C4-2B (cell line): Measurements from ENCODE around the gene IQSEC1.

ENCODE experiments used
- H3K27ac ChIP-seq: fragments of 450-650 bp; 2 replicates; pipeline ENCODE4 v1.5.1; 2017
- CTCF ChIP-seq: fragments of 450-650 bp; conservative IDR thresholded peaks from 2 replicates; pipeline ENCODE4 v1.5.1; 2017; ENCODE audit warnings: mild to moderate bottlenecking
- ZFX ChIP-seq: fragments of 450-650 bp; IDR thresholded peaks from 2 replicates; pipeline ENCODE4 v1.6.1; 2017

Gene IQSEC1

GRCh38 chr3:13075986-13076654 is 2.9 kb upstream of the IQSEC1 start:
- H3K27ac ChIP-seq: no peak overlapping the region

DNA sequence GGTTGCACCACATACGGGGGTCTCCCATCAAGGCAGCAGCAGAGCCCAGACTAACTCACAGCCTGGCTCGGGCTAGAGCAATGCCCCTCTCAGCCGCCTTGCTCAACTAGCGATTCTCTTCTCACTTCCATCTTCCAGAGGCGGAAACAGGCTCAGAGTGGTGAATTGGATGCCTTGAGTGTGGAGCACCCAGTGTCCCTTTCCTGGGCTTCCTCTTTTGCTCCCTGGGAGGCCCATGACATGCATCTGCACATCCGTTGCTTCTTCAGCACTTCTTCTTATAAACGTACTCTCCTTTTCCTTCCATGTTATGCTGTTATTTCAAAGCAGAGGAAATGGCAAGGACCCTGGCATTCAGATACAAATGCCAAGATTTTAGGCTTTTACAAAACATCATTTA is 2.1 kb upstream of the IQSEC1 start:
- H3K27ac ChIP-seq: no peak overlapping the region
- TF ChIP-seq ZFX (no peak), CTCF (no peak)

More at GRCh38 chr3:13075986-13076654, 2.9 kb upstream of the IQSEC1 start:
- TF ChIP-seq ZFX (no peak), CTCF (no peak)

- TF ChIP-seq ZFX (no peak), CTCF (no peak)
- no peak overlapping the region for H3K27ac ChIP-seq
These were observed 762 bp upstream of the IQSEC1 start for GRCh38 chr3:13074006-13074375.

DNA sequence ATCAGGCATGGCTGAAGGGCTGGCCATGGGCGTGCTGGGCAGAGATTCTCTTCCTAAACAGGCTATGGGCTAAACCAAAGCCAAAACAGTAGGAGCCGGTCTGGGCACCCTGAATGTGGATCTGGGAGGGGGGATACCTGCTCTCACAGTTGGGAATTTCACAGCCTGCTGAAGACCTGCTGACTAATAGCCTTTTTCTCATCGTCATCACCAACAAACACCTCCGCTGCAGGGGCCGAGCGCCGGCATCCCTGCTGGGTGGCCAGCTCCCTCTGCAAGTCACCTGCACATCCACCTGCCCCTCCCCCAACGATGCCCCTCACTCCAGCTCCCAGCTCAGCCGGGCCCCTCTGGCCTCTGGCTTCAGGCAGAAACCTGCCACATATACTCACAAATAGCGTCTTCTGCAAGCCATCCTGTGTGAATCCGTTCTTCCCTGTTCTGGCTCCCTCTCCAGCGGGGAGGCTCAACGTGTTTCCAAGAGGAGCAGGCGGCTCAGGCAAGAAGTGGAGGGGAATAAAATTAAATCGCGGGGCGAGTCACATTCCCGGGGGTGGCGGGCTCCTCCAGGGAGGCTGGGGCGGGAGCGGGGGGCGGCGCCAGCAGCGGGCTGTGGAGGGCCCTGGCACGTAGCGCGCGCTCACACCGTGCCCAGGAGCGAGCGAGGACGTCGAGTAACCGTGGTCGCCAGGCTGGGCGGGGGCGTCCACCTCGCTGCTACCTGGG is 466 bp downstream of the IQSEC1 start:
- H3K27ac ChIP-seq: no peak overlapping the region
- TF ChIP-seq CTCF: no peak
- TF ChIP-seq ZFX: no peak

GRCh38 chr3:13072239-13072599 is 1.0 kb downstream of the IQSEC1 start:
- TF ChIP-seq ZFX: no peak
- TF ChIP-seq CTCF: no peak
- H3K27ac ChIP-seq: no peak overlapping the region

DNA sequence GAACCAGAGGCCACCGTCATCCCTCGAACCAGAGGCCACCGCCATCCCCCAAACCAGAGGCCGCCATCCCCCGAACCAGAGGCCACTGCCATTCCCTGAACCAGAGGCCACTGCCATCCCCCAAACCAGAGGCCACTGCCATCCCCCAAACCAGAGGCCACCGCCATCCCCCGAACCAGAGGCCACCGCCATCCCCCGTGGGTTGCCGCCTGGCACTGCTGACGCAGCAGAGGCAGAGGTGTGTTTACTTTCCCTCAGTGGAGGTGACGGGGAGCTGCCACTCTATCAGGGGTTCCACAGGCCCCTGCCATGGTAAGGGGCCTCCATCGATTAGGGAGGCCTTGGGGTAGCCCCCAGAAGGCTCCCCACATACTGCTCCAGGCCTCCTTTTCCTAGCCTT is 1.5 kb downstream of the IQSEC1 start:
- TF ChIP-seq CTCF: no peak
- no peak for TF ChIP-seq ZFX
- H3K27ac ChIP-seq: no peak overlapping the region

DNA sequence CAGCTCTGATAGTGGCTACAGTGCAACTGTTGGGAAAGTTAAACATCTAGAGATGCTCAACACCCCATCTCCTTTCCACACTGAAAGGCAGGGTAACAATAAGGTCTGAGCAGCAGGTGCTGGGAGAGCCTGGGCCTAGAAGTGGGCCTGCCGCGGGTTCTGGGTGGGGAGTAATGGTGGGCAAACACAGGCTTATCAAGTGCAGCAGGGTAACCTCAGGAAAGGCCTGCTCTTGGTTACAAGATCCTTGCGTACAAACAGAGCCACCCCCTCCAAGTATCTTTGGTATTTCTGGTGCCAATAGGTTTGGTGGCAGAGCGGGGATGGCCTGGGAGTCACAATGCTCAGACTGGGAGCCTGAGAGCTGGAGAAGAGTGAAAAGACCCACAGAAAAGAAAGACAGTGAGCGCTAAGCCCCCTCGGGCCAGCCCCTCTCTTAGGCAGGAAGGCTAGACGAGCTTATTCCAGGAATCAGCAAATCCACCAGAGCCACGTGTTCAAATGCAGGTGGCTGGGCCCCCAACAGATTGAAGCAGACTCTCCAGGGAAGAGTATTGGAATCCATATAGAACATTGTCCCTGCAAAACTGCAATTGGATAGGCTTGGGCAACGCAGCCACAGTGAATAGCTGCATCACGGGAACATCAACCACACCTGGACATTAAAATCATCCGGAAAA is 2.7 kb downstream of the IQSEC1 start:
- TF ChIP-seq ZFX (no peak), CTCF (no peak)
- H3K27ac ChIP-seq: no peak overlapping the region
